ENCODE data around the gene PPP2R2C. TPM values are rescaled to one million over a fixed set of nuclear protein-coding genes. Genes with fewer than 3 reads are reported as not detected.

The PPP2R2C gene
- polyA plus RNA-seq, 1 experiment: 0.06 TPM

DNA sequence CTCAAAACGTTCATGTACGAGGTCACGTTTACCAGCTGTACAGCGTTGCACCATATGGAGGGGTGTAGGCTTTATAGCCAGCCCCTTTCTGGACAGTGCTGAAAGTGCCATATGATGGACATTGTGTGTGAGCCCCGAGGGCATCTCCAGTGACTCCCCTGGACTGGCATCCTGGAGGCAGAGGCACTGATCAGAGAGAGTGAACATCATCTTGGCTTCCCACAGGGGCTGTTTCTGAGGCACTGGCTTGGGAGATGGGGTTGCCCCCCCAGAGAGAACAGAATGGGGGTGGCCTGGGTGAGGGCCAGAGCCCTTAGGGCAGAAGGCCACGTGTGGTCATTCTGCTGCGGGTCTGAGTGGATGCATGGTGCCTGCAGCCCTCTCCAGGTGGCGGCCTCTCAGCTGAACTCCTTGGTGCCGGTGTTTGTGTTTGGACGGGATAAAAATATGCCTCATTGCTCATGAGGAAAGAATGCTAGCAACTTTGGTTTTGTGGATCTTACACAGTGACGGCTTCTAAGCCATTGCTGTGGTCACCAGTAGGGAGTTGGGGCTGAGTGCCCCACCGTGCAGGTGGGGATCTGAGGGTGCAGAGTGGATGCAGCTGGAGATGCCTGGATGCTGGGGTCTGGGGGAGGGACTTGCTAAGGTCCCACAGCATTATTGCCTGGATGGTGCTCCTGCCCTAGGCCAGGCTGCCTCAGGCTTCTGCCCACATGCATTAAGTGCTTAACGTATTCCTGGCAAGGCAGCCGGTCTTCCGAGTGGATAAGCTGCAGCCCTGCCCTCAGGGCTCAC is 199.4 kb downstream of the PPP2R2C start:
- POLR2A ChIA-PET: no interaction called here
- no peaks in the 10 kb centered on the region; the same call in none of the 2 replicates for H3K36me3 ChIP-seq (ENCODE audit: control insufficient read depth, insufficient read depth, low read length)
- H3K27me3 ChIP-seq (ENCODE audit: control insufficient read depth, insufficient read depth, low read length): no peaks in the 10 kb centered on the region
- CTCF ChIA-PET: interaction anchor here (0.9 to 14.5 kb wide), 6 partner anchors 8 to 56 kb away, joined by 3 to 383 read pairs (median 4); no protein-coding TSS in a partner anchor
- no peak overlapping the region for H3K4me3 ChIP-seq (ENCODE audit: low read depth, low read length)
- DNase-seq (ENCODE audit: low read depth): peak; percentile 49
- TF ChIP-seq, protein P1, sequence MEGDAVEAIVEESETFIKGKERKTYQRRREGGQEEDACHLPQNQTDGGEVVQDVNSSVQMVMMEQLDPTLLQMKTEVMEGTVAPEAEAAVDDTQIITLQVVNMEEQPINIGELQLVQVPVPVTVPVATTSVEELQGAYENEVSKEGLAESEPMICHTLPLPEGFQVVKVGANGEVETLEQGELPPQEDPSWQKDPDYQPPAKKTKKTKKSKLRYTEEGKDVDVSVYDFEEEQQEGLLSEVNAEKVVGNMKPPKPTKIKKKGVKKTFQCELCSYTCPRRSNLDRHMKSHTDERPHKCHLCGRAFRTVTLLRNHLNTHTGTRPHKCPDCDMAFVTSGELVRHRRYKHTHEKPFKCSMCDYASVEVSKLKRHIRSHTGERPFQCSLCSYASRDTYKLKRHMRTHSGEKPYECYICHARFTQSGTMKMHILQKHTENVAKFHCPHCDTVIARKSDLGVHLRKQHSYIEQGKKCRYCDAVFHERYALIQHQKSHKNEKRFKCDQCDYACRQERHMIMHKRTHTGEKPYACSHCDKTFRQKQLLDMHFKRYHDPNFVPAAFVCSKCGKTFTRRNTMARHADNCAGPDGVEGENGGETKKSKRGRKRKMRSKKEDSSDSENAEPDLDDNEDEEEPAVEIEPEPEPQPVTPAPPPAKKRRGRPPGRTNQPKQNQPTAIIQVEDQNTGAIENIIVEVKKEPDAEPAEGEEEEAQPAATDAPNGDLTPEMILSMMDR (IDR thresholded peaks at IDR 0.05; ENCODE audit: insufficient read depth, low read depth, low read length): 0 out of 2 replicates have a peak, but pooled peaks have one; percentile 11

DNA sequence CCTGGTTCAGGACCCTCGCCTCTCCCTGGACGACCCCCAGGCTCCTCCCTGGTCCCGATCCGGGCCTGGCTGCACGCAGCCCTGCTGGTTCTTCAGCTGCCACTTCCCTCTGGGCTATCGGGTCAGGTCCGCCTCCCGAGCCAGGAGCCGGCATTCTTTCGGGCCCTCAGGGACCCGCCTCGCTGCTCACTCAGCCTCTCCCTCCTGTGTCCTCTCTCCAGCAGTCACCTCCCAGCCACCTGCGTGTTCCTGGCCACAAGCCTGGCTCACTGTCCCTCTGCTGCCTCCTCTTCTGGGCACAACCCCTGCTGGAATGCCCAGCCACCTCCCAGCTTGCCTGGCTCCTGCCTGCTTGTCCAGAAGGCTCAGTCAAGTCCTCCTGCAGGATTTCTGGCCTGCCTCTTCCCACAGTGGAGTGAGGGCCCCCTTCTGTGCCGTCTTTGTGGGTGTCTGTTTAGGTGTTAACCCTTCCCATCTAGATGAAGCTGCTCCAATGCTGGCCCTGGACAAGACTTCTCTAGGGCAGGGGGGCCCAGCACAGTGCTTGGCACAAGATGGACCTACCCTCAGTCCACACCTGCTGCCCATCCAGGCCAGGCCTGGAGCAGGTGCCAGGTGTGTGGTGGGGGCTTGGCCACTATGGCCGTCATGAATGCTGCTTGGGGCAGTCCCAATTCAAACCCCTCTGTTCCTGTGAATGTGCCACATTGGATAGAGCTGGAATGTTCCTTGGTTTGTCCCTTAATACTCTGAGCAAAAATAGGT is 200.5 kb downstream of the PPP2R2C start:
- CTCF ChIA-PET: interaction anchor here (0.9 to 14.5 kb wide), 4 partner anchors 8 to 57 kb away, joined by 3 to 383 read pairs (median 12); no protein-coding TSS in a partner anchor
- Histone ChIP-seq H3K36me3 (ENCODE audit: control insufficient read depth, insufficient read depth, low read length) (no peaks in the 10 kb centered on the region; the same call in 1 of the 2 replicates), H3K27me3 (ENCODE audit: control insufficient read depth, insufficient read depth, low read length) (no peaks in the 10 kb centered on the region), H3K4me3 (ENCODE audit: low read depth, low read length) (no peak overlapping the region)
- no peak for DNase-seq (ENCODE audit: low read depth)
- TF ChIP-seq, protein P1 (IDR thresholded peaks at IDR 0.05; ENCODE audit: insufficient read depth, low read depth, low read length): no peak
- POLR2A ChIA-PET: no interaction called here

DNA sequence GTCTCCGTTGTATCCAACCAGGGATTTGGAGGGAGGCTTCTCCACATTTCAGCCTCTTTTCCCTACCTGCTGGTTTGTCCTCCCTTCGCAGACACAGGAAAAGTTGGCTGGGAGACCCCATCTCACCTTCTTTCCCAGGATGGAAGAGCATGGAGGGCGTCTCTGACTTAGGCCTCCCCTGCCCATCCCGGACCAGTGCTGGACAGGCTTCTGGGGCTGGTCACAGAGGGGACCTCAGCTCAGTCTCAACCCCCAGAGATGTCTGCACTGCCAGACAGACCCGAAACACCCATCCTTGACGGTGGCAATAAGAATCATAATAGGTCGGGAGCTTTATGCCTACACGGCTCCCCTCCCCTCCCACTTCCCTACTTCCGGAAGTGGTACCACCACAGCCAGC is 201.2 kb downstream of the PPP2R2C start:
- no peak for DNase-seq (ENCODE audit: low read depth)
- Histone ChIP-seq H3K4me3 (ENCODE audit: low read depth, low read length) (no peak overlapping the region), H3K27me3 (ENCODE audit: control insufficient read depth, insufficient read depth, low read length) (no peaks in the 10 kb centered on the region), H3K36me3 (ENCODE audit: control insufficient read depth, insufficient read depth, low read length) (no peaks in the 10 kb centered on the region; the same call in 1 of the 2 replicates)
- POLR2A ChIA-PET: no interaction called here
- TF ChIP-seq, protein P1 (IDR thresholded peaks at IDR 0.05; ENCODE audit: insufficient read depth, low read depth, low read length): no peak
- CTCF ChIA-PET: interaction anchor here (3.6 to 14.5 kb wide), 2 partner anchors 21 to 58 kb away, joined by 18 to 383 read pairs; no protein-coding TSS in a partner anchor

DNA sequence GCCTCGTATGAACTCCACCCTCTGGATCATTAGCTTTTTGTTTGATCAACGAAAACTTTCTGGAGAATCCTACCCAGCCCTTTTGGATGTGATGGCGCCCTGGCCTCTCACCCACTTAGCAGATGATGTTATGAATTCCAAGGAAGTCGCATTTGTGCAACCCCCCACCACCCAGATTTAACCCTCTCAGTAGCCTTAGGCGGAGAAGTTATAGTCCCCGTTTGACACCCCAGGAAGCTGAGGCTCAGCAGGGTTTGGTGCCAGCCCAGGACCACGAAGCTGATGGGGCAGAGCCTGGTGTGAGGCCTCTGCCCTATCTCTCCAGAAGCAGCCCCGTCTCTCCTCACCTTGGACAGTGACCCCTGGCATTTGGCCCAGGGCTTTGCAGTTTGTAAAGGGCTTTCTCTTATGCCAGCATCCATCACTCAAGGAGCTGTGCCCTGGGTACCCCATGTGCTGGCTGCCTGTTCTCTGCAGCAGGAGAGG is 201.7 kb downstream of the PPP2R2C start:
- Histone ChIP-seq H3K36me3 (ENCODE audit: control insufficient read depth, insufficient read depth, low read length) (no peaks in the 10 kb centered on the region; the same call in 1 of the 2 replicates), H3K27me3 (ENCODE audit: control insufficient read depth, insufficient read depth, low read length) (no peaks in the 10 kb centered on the region), H3K4me3 (ENCODE audit: low read depth, low read length) (peak overlapping the region; percentile 92)
- CTCF ChIA-PET: interaction anchor here (3.6 to 14.5 kb wide), 2 partner anchors 21 to 58 kb away, joined by 18 to 383 read pairs; no protein-coding TSS in a partner anchor
- TF ChIP-seq, protein P1 (IDR thresholded peaks at IDR 0.05; ENCODE audit: insufficient read depth, low read depth, low read length): no peak
- DNase-seq (ENCODE audit: low read depth): no peak
- POLR2A ChIA-PET: no interaction called here

Other genes with a start within 250 kb of the PPP2R2C start
- 40.3 and 66.4 TPM in 2 replicates for gene WFS1, start 202.8 kb downstream of the PPP2R2C start, polyA plus RNA-seq (2011; rRNA removed)
- gene MAN2B2, start 102.6 kb upstream of the PPP2R2C start, polyA plus RNA-seq (2011; rRNA removed): 21.9 and 43.5 TPM in 2 replicates
- gene MRFAP1, start 168.1 kb upstream of the PPP2R2C start, polyA plus RNA-seq (2011; rRNA removed): 210 and 225 TPM in 2 replicates
- gene S100P, start 221.3 kb upstream of the PPP2R2C start, polyA plus RNA-seq (2011; rRNA removed): 0.06 and 0.07 TPM in 2 replicates
- 35.5 and 54.1 TPM in 2 replicates for gene MRFAP1L1, start 237.3 kb upstream of the PPP2R2C start, polyA plus RNA-seq (2011; rRNA removed)
- gene BLOC1S4, start 243.6 kb upstream of the PPP2R2C start, polyA plus RNA-seq (2011; rRNA removed): 10.4 and 12.6 TPM in 2 replicates